Prostate gland (tissue), 2 donors: Measurements from ENCODE around the gene TSPAN10.

Experiments
- CTCF ChIP-seq, 4 experiments: fragments of 200-600 bp in 2 of 4; fragments of 450-650 bp in 2 of 4; sonication (generic) in 2 of 4; IDR thresholded peaks; 1 replicate in 3 of 4; 2 replicates in 1 of 4; pipeline ENCODE4 v1.5.1; 2016 to 2019; ENCODE audit warnings: antibody characterized with exemption in 4 of 4, mild to moderate bottlenecking in 2 of 4, moderate library complexity in 2 of 4
- POLR2A ChIP-seq: fragments of 450-650 bp; IDR thresholded peaks from one replicate; pipeline ENCODE4 v1.6.1; 2016; ENCODE audit warnings: antibody characterized with exemption, mild to moderate bottlenecking

DNA sequence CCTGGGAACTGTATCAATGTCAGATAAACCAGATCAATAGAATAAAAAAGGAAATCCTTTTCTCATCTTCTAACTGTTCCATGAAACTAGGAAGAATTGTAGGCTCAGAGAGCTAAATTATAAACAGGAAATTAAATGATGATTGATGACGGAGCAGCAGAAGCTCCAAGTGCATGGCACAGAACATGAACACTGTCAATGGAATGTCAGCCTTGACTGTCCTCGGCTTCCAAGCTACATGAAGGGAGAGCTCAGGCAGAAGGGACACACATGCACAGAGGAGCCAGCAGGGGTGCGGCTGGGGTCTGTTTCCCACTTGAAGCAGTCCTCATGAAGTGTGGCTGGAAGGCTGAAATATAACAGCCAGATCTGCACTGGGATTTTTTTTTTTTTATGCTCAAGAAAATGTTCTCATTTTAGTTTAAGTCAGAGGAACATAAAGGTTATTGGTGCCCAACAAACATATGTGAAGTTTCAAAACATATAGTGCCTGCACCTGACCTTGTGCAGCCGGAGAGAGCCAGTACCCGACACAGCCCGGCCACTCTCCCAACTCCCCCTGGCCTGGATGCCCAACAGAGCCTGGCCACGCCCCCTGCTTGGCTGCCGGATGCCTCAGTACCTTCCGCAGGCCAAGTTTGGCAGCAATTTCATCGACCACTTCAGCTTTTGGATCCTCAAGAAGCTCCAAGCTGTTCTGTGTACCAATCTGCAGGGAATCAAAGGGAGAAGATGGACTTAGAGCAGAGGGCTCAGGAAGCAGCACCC is 37.1 kb upstream of the TSPAN10 start:
- no peak for TF ChIP-seq CTCF (IDR thresholded peaks at IDR 0.05)
- TF ChIP-seq POLR2A = no peak
